ENCODE data around the gene SUSD4. TPM values are rescaled to one million over a fixed set of nuclear protein-coding genes. Genes with fewer than 3 reads are reported as not detected.
"Not testable (repeated sequence)": the region's sequence is repeated elsewhere in the genome, so short reads cannot be mapped to it uniquely, and the experiment has no call there.

Gene SUSD4
- total and polyA plus RNA-seq, 3 donors from 2014 or later = 13.9 to 17.7 (median 13.9) TPM

DNA sequence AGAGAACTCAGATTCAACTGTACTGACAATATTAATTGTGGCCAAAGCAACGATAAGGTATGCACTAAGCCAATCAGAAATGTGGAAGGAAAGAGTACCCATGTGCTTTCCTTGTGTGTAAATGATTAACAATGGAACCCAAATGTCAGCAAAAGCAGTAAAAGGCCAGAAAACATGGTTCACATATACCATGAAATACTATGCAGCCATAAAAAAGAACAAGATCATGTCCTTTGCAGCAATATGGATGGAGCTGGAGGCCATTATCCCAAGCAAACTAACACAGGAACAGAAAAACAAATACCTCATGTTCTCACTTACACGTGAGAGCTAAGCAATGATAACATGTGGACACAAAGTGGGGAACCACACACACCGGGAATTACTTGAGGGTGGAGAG is 78.5 kb downstream of the SUSD4 start:
- no peak overlapping the region for H3K27ac ChIP-seq
- H3K4me1 ChIP-seq = no peaks in the 10 kb centered on the region
- no peaks in the 10 kb centered on the region for H3K9me3 ChIP-seq
- WGBS, 2 donors = 93 to 94% methylated on average over 3 of the region's 3 CpGs
- no peak for DNase-seq
- H3K4me3 ChIP-seq = no peak overlapping the region
- intact Hi-C loops (cut with DNase I; ENCODE audit: low total_unique reads) = no loop called here
- no peaks in the 10 kb centered on the region for H3K27me3 ChIP-seq
- no peak for TF ChIP-seq POLR2A (IDR thresholded peaks at IDR 0.05)
- TF ChIP-seq, protein P1, sequence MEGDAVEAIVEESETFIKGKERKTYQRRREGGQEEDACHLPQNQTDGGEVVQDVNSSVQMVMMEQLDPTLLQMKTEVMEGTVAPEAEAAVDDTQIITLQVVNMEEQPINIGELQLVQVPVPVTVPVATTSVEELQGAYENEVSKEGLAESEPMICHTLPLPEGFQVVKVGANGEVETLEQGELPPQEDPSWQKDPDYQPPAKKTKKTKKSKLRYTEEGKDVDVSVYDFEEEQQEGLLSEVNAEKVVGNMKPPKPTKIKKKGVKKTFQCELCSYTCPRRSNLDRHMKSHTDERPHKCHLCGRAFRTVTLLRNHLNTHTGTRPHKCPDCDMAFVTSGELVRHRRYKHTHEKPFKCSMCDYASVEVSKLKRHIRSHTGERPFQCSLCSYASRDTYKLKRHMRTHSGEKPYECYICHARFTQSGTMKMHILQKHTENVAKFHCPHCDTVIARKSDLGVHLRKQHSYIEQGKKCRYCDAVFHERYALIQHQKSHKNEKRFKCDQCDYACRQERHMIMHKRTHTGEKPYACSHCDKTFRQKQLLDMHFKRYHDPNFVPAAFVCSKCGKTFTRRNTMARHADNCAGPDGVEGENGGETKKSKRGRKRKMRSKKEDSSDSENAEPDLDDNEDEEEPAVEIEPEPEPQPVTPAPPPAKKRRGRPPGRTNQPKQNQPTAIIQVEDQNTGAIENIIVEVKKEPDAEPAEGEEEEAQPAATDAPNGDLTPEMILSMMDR (IDR thresholded peaks at IDR 0.05) = no peak
- H3K36me3 ChIP-seq (ENCODE audit: low read depth, missing control alignments) = no peaks in the 10 kb centered on the region

DNA sequence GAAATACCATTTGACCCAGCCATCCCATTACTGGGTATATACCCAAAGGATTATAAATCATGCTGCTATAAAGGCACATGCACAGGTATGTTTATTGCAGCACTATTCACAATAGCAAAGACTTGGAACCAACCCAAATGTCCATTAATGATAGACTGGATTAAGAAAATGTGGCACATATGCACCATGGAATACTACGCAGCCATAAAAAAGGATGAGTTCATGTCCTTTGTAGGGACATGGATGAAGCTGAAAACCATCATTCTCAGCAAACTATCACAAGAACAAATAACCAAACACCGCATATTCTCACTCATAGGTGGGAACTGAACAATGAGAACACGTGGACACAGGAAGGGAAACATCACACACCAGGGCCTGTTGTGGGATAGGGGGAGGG is 80.3 kb downstream of the SUSD4 start:
- not testable (repeated sequence) for H3K9me3 ChIP-seq

DNA sequence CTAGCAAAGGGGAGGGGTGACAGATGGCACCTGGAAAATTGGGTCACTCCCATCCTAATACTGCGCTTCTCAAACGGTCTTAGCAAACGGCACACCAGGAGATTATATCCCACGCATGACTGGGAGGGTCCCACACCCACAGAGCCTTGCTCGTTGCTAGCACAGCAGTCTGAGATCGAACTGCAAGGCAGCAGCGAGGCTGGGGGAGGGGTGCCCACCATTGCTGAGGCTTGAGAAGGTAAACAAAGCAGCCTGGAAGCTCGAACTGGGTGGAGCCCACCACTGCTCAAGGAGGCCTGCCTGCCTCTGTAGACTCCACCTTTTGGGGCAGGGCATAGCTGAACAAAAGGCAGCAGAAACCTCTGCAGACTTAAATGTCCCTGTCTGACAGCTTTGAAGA is 85.7 kb downstream of the SUSD4 start:
- H3K4me1 ChIP-seq; H3K27me3 ChIP-seq; H3K4me3 ChIP-seq; intact Hi-C loops (cut with DNase I; ENCODE audit: low total_unique reads); DNase-seq; H3K27ac ChIP-seq; H3K9me3 ChIP-seq; H3K36me3 ChIP-seq (ENCODE audit: low read depth, missing control alignments): not testable (repeated sequence)
- 93% methylated on average over 7 to 8 of the region's 8 CpGs for WGBS, 2 donors

More for the DNA sequence above, 80.3 kb downstream of the SUSD4 start:
- DNase-seq; H3K36me3 ChIP-seq (ENCODE audit: low read depth, missing control alignments); H3K27me3 ChIP-seq; H3K4me1 ChIP-seq; intact Hi-C loops (cut with DNase I; ENCODE audit: low total_unique reads); H3K27ac ChIP-seq; H3K4me3 ChIP-seq: not testable (repeated sequence)
- WGBS, 2 donors = 90 to 97% methylated on average over 3 of the region's 3 CpGs

DNA sequence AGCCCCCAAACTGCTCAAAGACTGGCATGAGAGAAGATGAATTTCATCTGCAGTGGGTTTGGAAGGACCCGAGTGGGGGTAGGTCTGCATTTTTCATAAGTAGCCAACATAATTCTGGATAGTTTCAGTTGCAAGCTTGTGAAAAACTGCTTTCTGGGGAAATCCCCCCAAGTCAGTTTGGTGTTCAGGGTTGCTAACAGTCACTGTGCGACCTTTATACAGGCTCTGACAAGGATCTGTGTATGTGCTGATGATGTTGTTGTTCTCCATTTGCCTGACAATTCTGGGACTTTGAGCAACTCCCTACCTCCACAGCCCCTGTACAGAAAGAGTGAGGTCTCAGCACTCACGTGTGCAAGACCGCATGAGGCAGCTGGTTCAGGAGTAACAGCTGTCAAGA is 87.9 kb downstream of the SUSD4 start:
- intact Hi-C loops (cut with DNase I; ENCODE audit: low total_unique reads) = no loop called here
- H3K4me1 ChIP-seq = no peaks in the 10 kb centered on the region
- WGBS, 2 donors = 80 to 85% methylated on average over 3 to 4 of the region's 4 CpGs
- H3K9me3 ChIP-seq = no peaks in the 10 kb centered on the region
- no peak for DNase-seq
- no peaks in the 10 kb centered on the region for H3K36me3 ChIP-seq (ENCODE audit: low read depth, missing control alignments)
- H3K27me3 ChIP-seq = no peaks in the 10 kb centered on the region
- TF ChIP-seq POLR2A (IDR thresholded peaks at IDR 0.05) = no peak
- TF ChIP-seq, protein P1 (IDR thresholded peaks at IDR 0.05) = no peak
- H3K27ac ChIP-seq = no peak overlapping the region
- no peak overlapping the region for H3K4me3 ChIP-seq

DNA sequence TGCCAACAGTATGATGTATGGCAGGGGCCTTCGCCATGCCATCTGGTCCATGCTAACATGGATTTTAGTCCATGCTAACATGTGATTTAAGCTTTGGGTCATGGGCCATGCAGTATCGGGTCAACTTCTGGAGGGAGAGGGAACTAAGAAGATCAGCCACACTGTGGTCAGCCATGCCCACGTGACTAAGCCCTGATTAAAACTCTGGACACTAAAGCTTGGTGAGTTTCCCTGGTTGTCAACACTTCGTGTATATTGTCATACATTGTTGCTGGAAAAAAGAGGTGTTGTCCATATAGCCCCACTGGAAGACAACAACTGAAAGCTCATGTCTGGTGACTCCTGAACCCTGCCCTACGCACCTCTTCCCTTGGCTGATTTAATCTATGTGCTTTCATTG is 90.5 kb downstream of the SUSD4 start:
- Histone ChIP-seq H3K36me3 (ENCODE audit: low read depth, missing control alignments) (no peaks in the 10 kb centered on the region), H3K27ac (no peak overlapping the region), H3K4me1 (no peaks in the 10 kb centered on the region), H3K9me3 (no peaks in the 10 kb centered on the region), H3K27me3 (no peaks in the 10 kb centered on the region), H3K4me3 (no peak overlapping the region)
- WGBS, 2 donors = 73 to 84% methylated on average over 4 to 5 of the region's 5 CpGs
- TF ChIP-seq, protein P1 (IDR thresholded peaks at IDR 0.05) = no peak
- TF ChIP-seq POLR2A (IDR thresholded peaks at IDR 0.05) = no peak
- intact Hi-C loops (cut with DNase I; ENCODE audit: low total_unique reads) = no loop called here
- no peak for DNase-seq

DNA sequence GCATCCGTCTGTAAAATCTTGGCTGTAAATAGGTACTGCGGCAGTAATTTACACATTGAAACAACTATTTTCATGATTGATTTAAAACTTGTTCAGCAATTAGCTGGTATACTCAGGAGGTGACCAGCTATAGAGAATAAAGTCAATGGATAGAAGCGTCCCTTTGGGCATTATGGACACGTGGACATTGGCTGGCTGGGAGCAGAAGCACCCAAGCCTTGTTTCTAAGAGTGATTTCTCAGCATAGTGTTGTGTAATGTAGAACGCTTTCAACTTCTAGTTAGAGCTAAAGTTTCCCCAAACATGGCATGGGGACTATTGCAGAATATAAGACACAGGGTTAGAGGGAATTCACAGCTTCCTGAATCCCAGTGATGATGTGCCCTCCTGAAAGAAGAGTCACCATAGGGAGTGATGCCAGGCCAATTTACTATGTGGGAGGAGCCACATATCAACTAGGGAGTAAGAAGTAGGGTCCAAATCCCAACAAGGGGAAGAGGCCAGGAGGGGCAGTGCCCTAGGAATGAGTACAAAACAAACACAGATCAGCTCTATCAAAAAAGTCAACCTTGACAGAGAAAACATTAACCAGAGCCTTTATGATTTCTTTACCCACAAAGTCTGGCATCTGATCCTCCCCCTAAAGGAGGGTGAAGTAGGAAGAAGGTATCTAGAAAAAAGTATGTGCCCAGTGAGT is 92.7 kb downstream of the SUSD4 start:
- no peaks in the 10 kb centered on the region for H3K4me1 ChIP-seq
- no peak for TF ChIP-seq POLR2A (IDR thresholded peaks at IDR 0.05)
- TF ChIP-seq, protein P1 (IDR thresholded peaks at IDR 0.05) = no peak

More for the DNA sequence above, 92.7 kb downstream of the SUSD4 start:
- Histone ChIP-seq H3K27ac (no peak overlapping the region), H3K4me3 (no peak overlapping the region), H3K27me3 (no peaks in the 10 kb centered on the region), H3K9me3 (no peaks in the 10 kb centered on the region), H3K36me3 (ENCODE audit: low read depth, missing control alignments) (no peaks in the 10 kb centered on the region)
- WGBS, 2 donors = 92 to 93% methylated on average over 5 of the region's 5 CpGs
- no peak for DNase-seq
- intact Hi-C loops (cut with DNase I; ENCODE audit: low total_unique reads) = no loop called here
